NCI-H524 (cell line): ENCODE data around the gene THSD4.
"Not testable (repeated sequence)": the region's sequence is repeated elsewhere in the genome, so short reads cannot be mapped to it uniquely, and the experiment has no call there.

ENCODE experiments used
- DNase-seq, 2 experiments: peaks; one replicate each; lab custom pipeline; 2025; lab: John Stamatoyannopoulos, UW

Gene THSD4

DNA sequence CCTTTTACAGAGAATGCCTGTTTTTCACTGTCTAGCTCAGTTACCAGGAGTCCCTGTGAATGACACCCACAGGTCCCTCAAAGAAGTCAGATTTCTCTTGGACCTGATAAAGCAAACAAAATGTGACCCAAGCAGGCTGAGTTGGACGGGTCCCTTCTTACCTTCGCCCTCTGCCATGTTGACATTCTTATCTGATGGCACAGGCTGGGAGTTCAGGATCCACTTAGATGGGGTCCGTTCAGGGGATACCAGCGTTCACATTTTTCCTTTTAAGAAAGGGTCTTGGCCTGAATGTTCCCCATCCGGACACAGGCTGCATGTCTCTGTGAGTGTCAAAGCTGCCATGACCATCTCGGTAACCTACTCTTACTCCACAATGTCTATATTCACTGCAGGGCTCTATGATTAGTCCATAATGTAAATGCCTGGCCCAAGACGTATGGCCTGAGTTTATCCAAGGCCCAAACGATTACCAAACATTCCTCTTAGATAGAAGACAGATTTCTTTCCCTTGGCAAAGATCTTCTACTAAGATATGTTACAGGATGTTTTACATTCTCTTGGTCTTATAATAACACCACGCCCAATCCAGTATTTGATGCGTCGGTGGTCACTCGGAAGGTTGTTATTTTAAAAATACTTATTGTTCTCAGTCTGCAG lies 179.1 kb downstream of the THSD4 start:
- DNase-seq: no peak

GRCh38 chr15:71294911-71295602 lies 179.8 kb downstream of the THSD4 start:
- DNase-seq: no peak

DNA sequence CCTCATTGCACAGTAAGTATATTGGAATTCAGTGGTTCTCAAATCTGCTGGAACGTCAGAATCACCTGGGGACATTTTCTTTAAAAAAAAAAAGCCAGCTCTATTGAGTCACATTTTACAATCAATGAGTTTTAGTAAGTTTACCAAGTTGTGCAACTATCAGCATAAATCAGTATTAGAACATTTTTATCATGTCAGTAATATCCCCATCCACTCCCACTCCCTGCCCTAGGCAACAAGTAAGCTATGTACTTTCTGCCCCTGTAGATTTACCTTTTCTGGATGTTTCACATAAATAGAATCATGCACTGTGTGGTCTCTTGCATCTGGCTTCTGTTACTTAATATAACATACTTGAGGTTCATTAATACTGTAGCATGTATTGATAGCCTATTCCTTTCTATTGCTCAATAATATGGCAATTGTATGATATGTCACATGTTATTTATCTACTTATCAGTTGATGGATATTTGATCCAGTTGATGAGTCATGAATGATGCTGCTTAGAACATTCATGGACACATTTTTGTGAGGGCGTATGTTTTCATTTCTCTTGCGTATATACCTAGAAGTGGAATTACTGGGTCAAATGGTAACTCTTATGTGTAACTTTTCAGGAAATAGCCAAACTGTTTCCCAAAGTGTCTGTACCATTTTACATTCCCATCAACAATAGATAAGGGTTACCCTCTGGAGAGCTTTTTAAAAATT lies 180.5 kb downstream of the THSD4 start:
- no peak for DNase-seq

DNA sequence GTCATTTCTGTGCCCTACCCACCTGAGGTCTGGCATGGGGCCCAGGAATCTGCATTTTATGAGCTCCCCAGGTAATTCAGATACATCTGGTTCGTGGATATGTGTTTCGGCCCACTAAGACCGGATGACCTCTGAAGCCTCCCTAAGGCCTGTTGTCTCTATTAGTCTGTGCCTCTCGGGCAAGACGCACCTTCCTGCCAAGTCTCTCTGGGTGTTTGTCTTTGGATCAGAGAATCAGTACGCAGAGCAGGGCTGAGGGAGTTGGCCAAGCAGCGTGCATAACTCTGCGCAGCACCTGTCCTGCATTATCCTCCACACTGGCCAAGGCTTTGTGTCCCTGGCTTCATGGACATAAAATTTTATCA lies 181.0 kb downstream of the THSD4 start:
- DNase-seq: no peak

- DNase-seq: no peak
These were observed 186.8 kb downstream of the THSD4 start for GRCh38 chr15:71301958-71302621.

DNA sequence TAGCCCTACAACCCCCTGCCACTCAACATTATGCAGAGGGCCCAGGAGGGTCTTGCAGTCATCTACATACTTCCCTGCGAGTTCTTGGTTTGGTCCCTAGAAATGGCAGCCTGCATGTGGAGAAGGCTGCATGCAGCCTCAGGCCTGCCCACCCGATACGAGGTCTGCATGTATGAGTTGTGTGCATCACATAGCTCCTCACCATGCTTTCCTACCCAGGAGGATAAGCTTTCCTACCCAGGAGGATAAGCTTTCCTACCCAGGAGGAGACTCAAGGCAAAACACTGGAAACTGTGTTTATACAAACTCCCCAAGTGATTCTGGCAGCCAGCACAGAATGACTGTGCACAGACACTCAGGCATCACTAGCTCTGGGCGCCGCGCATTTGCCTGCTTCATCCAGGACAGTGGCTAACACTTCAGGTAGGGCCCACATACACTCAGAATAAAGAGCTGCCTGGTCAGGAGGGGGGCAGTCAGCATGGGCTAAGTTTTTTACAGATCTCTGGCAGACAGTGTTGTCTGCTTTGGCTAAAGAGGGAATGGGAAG lies 187.7 kb downstream of the THSD4 start:
- no peak for DNase-seq

DNA sequence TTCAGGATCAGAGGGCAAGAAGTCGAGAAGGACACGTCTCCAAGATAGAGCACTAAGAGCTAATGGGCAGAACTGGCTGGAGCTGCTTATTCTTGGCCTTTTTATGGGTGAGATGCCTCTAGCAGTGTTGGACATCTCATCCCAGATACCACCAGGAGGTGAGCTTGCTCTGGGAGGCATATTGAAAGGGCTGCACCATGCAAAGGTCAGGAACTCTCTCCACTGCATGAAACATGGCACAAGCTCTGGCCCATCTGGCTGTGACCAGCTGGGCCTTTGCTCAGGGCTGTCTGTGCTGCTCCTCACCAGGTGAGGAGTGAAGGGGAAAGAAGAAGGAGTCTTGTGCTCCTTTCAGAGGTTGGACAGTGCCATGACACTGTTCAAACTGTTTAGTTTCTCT lies 188.7 kb downstream of the THSD4 start:
- DNase-seq: peak in 1 of 2 experiments; percentile 5

DNA sequence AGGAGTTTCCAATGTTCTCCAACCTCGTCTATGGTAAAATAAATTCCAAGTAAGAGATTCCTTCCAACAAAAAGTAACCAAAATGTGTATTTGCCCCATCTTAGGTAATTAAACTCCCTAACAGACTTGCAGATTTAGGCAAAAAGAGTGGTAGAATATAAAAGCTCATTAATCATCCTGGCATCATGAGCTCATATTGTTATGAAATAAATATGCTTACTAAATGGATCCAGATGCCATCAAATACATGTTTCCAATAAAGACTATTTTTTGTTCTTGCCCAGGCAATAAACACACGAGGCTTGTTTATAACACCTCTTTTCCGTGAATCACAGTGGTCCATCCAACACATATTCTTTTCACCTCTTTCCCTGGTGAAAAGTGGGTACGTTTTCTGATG lies 189.4 kb downstream of the THSD4 start:
- no peak for DNase-seq

- no peak for DNase-seq
These were observed 191.3 kb downstream of the THSD4 start for GRCh38 chr15:71306538-71306937.

DNA sequence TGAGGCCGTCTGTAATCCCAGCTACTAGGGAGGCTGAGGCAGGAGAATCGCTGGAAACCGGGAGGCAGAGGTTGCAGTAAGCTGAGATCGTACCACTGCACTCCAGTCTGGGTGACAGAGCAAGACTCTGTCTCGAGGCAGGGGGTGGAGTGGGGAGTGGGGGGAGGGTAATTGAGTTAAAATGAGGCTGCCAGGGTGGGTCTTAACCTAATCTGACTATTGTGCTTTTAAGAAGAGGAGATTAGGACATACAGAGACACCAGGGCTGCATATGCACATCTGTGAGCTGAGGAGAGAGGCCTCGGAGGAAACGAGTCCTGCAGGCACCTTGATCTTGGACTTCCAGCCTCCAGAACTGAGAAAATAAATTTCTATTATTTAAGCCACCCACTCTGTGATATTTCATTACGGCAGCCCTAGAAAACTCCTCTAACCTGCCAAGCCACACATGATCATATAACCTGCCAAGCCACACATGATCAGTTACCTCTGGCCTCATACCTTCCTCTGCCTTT lies 197.0 kb downstream of the THSD4 start:
- peak in 1 of 2 experiments; percentile 3 for DNase-seq

GRCh38 chr15:71312731-71313460 lies 197.6 kb downstream of the THSD4 start:
- DNase-seq: no peak

GRCh38 chr15:71313806-71314205 lies 198.5 kb downstream of the THSD4 start:
- peak in 1 of 2 experiments; percentile 1 for DNase-seq

DNA sequence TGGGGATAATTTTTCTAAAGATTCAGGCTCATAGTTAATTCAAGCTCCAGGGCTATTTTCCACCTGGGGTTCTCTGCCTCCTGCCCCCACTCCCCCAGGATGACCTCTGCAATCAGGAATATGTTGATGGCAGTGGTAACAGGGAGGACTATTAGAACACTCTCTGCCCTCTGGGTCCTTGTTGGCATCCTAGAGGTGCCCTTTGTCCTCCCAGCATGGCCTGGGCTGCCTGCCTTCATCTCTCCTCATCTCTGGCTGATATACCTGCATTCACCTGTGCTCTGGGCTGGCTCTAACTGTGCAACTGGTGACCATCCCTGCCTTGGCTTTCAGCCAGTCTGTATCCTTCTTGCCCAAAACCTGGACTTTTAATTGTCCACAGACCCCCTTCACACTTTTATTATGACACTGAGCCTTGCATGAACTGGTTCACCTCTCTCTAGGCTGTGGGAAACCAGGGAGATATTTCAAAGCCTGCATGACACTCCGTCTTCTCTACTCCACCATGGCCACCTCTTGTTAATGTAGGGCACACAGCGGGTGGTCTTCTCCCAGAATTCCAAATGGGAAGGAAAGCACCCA lies 199.8 kb downstream of the THSD4 start:
- DNase-seq: no peak

DNA sequence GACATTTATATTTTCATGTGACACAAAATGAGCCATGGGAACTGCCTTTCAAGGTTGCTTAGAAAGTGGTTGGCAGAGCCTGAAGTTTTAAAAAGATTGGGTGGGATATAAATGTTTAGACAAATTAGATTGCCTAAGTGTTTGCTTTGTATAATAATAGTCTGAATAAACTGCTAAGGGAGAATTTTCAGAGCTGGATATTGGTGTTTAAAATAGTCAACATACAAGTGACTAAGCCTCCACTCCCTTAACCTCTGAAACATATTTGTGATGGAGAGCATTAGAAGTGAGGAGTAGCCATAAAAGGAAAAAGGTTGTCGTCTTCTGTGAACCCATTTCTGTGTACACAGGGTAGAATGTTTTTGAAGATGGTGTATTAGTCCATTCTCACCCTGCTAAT lies 201.6 kb downstream of the THSD4 start:
- no peak for DNase-seq

DNA sequence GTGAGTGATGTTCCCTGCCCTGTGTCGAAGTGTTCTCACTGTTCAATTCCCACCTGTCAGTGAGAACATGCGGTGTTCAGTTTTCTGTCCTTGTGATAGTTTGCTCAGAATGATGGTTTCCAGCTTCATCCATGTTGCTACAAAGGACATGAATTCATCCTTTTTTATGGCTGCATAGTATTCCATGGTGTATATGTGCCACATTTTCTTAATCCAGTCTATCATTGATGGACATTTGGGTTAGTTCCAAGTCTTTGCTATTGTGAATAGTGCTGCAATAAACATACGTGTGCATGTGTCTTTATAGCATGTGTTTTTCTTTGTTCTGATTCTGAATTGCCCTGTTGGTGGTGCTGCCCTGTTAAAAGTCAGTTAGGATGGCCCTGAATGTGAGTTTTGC lies 204.2 kb downstream of the THSD4 start:
- not testable (repeated sequence) for DNase-seq

DNA sequence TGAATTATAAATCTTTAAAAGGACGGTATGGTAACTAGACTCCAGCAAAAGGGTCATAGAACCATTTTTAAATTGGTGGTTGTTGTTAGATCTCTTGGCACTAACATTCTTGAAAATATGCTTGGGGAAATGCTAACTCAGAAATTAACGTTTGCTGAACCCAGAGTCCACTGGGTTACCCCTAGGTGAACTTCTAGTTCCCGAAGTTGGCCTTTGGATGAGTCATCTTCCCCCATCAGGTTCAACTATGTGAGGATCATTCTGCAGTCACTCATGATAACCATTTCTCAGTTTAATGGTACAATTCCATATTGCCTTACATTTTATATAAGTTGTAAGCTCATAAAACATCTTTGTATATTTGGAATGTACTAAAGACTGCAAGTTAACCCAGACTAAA lies 204.7 kb downstream of the THSD4 start:
- no peak for DNase-seq

DNA sequence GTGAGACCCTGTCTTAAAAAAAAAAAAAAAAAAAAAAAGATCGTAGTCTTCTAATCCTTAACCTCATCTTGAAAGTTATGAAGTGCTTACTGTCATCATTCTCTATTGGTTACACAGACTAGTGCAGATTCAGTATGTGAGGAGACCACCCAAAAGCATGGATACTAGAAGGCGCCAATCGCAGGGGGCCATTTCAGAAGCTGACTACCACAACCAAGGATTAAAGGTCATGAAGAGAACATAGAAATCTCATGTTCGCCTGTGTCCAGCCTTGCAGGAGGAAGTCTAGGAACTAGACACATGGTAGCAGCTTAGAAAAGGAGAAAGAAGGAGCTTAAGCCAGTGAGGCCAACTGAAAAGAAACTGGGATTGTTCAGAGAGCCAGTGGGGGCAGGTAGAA lies 207.8 kb downstream of the THSD4 start:
- no peak for DNase-seq

DNA sequence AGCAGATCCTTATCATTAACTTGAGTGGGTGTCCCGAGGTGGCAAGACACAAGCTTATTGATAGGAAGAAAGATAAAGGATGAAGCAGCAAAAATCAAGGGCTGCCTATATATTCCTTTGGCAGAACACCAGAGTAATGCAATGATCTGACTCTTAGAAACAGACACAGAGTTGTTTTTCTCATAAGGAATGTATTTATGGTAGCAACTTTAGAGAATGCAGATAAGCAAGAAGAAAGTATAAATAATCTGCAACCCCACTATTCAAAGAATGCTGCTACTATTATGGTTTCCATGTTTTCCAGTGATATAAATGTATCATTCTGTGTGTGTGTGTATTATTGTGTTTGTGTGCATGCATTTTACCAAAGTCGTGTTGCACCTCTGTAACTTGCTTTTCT lies 208.3 kb downstream of the THSD4 start:
- DNase-seq: no peak

DNA sequence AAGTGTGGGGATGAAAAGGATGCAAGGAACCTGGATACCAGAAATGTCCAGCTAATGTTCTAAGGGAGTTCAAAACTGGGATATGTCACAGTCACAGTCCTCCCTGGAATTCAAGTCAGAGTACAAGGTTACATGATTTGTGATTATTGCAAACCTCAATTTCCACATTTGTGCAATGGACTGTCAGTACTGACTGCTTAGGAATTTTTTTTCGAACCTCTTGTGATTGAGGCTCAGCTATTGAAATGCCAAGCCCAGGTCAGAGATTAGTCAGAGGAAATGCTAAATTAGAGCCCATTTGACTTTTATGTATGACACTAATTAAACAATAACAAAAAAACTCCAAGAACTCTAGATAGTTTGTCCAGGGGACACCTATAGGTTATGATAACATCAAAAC lies 210.2 kb downstream of the THSD4 start:
- no peak for DNase-seq

DNA sequence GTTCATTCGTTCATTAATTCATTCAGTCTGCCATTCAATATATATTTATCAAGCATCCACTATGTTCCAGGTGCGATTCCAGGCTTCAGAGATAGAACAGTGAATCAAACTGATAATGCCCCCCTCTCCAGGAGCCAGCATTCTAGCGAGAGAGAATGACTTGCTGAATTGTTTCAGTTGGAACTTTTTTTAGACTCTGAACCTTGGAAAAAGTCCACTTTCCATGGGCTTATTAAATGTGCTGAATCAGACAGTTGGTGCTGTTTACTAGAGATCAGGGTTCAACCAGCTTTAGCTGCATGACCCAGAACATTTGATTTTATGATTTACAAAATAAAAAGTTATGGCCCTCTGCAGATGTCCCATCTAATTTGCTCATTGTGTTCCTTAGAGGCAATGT lies 213.2 kb downstream of the THSD4 start:
- DNase-seq: no peak

- no peak for DNase-seq
These were observed 213.8 kb downstream of the THSD4 start for GRCh38 chr15:71329041-71329440.
